Stimulated activated CD8-positive, alpha-beta memory T cell treated with anti-CD3 and anti-CD28 coated beads, Interleukin-15, amount 100 ng/mL, for 24 hours (primary cell): ENCODE measurements around the gene GNAQ.
"Not testable (repeated sequence)": the region's sequence is repeated elsewhere in the genome, so short reads cannot be mapped to it uniquely, and the experiment has no call there.

Source experiments
- DNase-seq: peaks from one replicate; pipeline ENCODE4 v3.0.0-alpha.2; 2020; ENCODE audit warnings: low read depth

Gene GNAQ

GRCh38 chr9:77877976-77878375, 153.6 kb downstream of the GNAQ start:
- DNase-seq = no peak

- DNase-seq = no peak
These were observed 155.0 kb downstream of the GNAQ start for GRCh38 chr9:77876590-77876989.

GRCh38 chr9:77876091-77876490, 155.5 kb downstream of the GNAQ start:
- DNase-seq = no peak

GRCh38 chr9:77872863-77873262, 158.7 kb downstream of the GNAQ start:
- DNase-seq = no peak

GRCh38 chr9:77872177-77872576, 159.4 kb downstream of the GNAQ start:
- DNase-seq = no peak

GRCh38 chr9:77871483-77871882, 160.1 kb downstream of the GNAQ start:
- no peak for DNase-seq

GRCh38 chr9:77866878-77867277, 164.7 kb downstream of the GNAQ start:
- no peak for DNase-seq

GRCh38 chr9:77865385-77866047, 166.1 kb downstream of the GNAQ start:
- no peak for DNase-seq

- DNase-seq = no peak
These were observed 167.3 kb downstream of the GNAQ start for GRCh38 chr9:77864211-77864889.

GRCh38 chr9:77863638-77864037, 168.0 kb downstream of the GNAQ start:
- not testable (repeated sequence) for DNase-seq

- DNase-seq = not testable (repeated sequence)
These were observed 170.7 kb downstream of the GNAQ start for GRCh38 chr9:77860953-77861352.

GRCh38 chr9:77857513-77858259, 173.9 kb downstream of the GNAQ start:
- no peak for DNase-seq

- DNase-seq = no peak
These were observed 175.0 kb downstream of the GNAQ start for GRCh38 chr9:77856615-77857014.

- no peak for DNase-seq
These were observed 176.7 kb downstream of the GNAQ start for GRCh38 chr9:77854916-77855311.

GRCh38 chr9:77854258-77854915, 177.2 kb downstream of the GNAQ start:
- no peak for DNase-seq

GRCh38 chr9:77853716-77854115, 177.9 kb downstream of the GNAQ start:
- DNase-seq = no peak

GRCh38 chr9:77851882-77852595, 179.6 kb downstream of the GNAQ start:
- no peak for DNase-seq

- no peak for DNase-seq
These were observed 182.7 kb downstream of the GNAQ start for GRCh38 chr9:77848897-77849296.

- DNase-seq = no peak
These were observed 183.2 kb downstream of the GNAQ start for GRCh38 chr9:77848404-77848803.

GRCh38 chr9:77847626-77848025, 184.0 kb downstream of the GNAQ start:
- DNase-seq = no peak

- no peak for DNase-seq
These were observed 184.5 kb downstream of the GNAQ start for GRCh38 chr9:77847059-77847499.

GRCh38 chr9:77844415-77844814, 187.2 kb downstream of the GNAQ start:
- no peak for DNase-seq
